ENCODE results near the gene SYCP2L. TPM values are rescaled to one million over a fixed set of nuclear protein-coding genes. Genes with fewer than 3 reads are reported as not detected.
"Not testable (repeated sequence)": the region's sequence is repeated elsewhere in the genome, so short reads cannot be mapped to it uniquely, and the experiment has no call there.

The SYCP2L gene
- total RNA-seq, 1 donor from 2014 or later: 1.3 TPM

DNA sequence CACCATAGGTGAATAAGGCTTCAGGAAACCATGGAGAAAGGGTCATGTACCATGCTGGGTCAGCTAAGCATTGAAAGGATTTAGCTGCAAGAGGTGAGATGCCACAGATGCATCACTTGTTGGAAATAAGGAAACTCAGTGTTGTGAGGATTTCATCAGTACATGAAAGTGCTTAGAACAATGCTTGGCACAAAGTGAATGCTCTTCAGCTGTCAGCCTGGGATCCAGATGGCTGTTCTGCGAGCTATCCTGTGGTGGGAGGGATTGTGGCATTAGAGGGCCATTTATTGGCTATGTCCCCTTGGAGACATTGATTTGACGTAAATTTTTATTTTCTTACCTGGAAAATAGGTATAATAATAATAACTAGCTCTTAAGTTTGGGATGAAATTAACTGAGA, 104.3 kb downstream of the SYCP2L start:
- ATAC-seq (no peak), DNase-seq (ENCODE audit: low spot score) (no peak)
- intact Hi-C loops (cut with DNase I): no loop called here

- intact Hi-C loops (cut with DNase I): no loop called here
- DNase-seq (ENCODE audit: low spot score) (no peak), ATAC-seq (no peak)
These were observed 107.0 kb downstream of the SYCP2L start for GRCh38 chr6:10993896-10994295.

DNA sequence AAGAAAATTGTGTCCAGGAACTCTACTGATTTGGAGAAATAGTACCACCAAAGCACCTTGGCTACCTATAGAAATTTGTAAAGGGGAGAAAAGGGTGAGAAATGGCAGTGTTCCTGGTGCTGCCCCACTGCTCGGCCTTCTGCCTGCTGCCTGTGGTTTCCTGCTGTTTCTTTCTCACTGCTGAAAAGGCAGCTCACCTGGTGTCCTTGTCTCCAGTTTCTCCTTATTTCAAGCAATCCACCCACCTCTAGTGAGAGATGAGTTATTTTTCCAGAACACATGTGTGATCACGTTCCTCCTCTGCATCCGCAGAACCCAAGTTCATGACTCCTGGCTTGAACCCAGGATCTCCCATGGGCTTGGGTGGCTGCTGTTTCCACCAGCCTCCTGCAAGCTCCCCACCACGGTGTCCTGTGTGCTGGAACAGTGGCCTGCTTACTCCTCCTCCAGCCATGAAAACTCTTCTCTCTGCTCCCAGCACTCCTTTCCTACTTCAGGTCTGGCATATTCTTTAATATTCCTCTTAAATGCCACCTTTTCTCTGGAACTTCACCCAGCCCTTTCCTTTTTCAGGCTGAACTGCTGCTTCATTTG, 108.4 kb downstream of the SYCP2L start:
- ATAC-seq (peak; percentile 67), DNase-seq (ENCODE audit: low spot score) (no peak)
- intact Hi-C loops (cut with DNase I): no loop called here

DNA sequence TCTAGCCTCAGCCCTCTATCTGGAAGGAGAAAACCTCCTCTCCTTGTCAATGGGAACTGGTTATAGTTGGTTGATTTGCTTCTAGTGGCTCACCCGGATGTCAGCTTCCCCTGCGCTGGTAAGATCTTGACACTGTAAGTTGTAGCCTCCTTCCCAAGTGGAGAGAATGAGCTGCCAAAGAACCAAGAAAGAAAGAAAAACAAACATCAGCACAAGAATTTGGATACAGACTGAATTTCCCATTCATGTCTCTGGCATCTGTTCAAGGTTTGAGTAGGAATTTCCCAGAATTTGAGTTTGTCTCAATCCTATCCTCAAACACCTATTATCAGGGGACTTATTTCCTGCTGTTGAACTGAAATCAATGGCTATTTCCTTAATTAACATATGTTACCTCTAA, 113.1 kb downstream of the SYCP2L start:
- peak; percentile 86 for ATAC-seq
- DNase-seq (ENCODE audit: low spot score): no peak
- intact Hi-C loops (cut with DNase I): no loop called here

DNA sequence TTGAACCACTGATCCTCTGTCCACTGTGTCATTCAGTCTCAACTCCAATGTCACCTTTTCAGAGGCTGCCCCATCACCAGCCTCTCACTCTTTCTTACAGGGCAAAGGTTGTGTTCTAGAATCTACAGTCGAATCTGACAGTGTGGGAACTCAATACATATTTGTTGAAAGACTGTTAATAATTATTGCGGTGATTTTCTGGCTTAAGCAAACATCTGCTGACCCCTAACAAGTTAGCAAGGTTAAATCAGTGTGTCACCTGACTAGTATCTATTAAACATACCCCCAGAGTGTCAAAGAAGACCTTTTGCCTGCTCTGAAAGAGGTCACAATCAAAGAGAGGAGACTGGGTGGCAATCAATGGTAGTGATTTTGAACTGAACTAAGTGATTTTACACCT, 115.3 kb downstream of the SYCP2L start:
- ATAC-seq (no peak), DNase-seq (ENCODE audit: low spot score) (no peak)
- intact Hi-C loops (cut with DNase I): no loop called here

- DNase-seq (ENCODE audit: low spot score); intact Hi-C loops (cut with DNase I); ATAC-seq: not testable (repeated sequence)
These were observed 116.4 kb downstream of the SYCP2L start for GRCh38 chr6:11003297-11003696.

- DNase-seq (ENCODE audit: low spot score): no peak
- intact Hi-C loops (cut with DNase I): no loop called here
- ATAC-seq: no peak
These were observed 119.2 kb downstream of the SYCP2L start for GRCh38 chr6:11006061-11006460.

- DNase-seq (ENCODE audit: low spot score) (no peak), ATAC-seq (no peak)
- intact Hi-C loops (cut with DNase I): no loop called here
These were observed 121.1 kb downstream of the SYCP2L start for GRCh38 chr6:11007715-11008608.

DNA sequence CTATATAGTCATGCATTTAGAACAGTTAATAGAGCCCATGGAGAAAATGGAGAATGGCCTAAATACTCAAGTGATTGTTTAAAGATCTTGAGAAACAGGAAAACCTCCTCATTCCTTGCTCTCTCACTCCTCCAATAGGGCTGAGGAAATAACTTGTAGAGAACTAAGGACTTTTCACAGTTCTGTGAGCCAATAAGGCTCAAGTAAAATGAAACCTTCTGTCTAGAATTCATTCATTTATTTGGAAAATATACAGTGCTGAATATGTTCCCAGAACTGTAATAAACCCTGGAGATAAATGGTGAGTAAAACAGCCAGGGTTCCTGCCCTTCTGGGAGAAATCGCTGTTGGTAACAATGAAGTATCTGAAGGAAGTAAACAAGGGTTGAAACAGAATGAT, 122.0 kb downstream of the SYCP2L start:
- DNase-seq (ENCODE audit: low spot score): no peak
- intact Hi-C loops (cut with DNase I): no loop called here
- no peak for ATAC-seq

DNA sequence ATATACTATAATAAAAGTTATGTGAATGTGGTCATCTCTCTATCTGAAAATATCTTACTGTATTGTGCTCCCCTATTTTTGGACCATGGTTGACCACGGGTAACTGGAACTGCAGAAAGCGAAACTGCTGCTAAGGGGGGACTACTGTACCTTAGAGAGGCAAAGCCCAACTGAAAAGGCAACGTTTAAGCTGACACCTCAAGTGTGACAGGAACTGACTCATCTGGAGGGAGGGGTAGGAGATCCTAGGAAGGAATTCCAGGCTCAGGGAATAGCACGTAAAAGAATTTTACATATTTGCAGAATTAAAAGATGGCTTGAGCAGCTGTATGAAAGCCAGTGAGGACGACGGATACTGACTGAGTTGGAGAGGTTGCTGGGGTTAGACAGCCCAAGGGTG, 122.5 kb downstream of the SYCP2L start:
- no peak for DNase-seq (ENCODE audit: low spot score)
- intact Hi-C loops (cut with DNase I): no loop called here
- ATAC-seq: no peak

DNA sequence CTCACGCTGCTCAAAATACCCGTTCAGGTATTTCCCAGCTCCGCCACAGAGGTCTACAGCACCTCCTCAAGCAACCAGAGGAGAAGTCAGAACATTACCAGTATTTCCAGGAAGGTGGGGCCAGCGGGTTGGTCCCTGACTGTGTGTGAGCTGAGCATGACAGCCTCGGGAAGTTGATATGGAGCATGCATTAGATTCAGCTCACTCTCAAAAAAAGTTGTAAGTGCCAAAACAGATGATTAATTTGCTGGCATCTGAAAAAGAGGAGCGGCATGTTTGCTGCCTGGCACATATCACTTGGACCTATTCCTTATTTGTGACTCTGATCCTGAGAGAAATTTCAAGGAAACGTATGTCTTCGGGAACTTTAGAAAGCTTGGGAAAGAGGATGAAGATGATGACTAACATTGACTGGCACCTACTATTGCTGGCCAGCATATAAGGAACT, 125.0 kb downstream of the SYCP2L start:
- ATAC-seq (no peak), DNase-seq (ENCODE audit: low spot score) (no peak)
- intact Hi-C loops (cut with DNase I): no loop called here

DNA sequence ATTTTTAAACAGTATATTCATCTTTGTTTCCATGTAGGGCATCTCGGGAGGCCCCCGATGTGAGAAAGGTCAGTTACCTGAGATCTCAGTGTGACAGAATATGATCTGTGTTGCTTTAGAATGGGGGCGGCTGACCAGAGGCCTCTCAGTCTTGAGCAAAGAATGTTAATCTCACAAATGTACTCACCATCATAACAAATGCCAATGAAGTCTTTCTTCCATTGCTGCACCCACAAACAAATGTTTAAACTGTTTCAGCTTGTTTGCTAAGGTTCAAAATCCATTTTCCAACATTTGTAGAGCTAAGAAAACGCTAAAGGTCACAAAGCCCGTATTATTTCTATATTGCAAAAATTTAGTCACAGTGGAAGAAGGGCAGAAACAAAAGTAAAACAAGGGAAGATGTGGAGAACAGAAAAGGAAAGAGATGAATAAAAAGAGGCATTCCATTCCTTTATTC, 125.5 kb downstream of the SYCP2L start:
- ATAC-seq (no peak), DNase-seq (ENCODE audit: low spot score) (no peak)
- intact Hi-C loops (cut with DNase I): no loop called here

DNA sequence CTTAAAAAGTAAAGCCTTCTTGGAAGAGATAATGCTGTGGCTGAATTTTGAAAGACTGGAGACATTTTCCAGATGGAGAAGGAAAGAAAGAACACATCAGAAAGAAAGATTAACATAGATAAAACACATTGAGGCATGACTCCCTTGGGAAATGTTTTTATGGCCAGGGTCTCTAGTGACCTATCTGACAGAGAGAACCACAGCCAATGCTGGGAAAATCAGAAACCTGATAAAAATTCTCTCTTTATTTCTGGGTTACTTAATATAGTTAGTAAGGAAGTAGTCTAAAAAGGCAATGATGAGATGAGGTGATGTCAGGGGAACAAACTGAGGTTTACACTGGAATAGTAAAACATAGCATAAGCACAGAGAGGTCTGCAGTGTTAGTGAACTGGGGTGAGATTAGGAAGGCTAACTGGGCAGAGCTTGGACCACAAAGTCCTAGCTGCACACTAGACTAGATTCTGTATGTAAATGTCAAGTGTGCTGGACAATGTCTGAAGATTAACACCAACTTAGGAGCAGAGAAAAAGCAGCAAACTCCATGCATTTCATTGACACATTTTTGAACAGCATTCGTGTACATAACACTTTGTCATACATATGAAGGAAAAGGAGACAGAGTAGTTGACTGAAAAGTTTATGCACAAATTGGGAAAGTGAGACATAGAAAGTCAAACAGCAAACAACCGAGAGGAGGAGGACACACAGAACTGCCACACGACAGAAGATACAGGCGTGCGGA, 126.3 kb downstream of the SYCP2L start:
- intact Hi-C loops (cut with DNase I): no loop called here
- DNase-seq (ENCODE audit: low spot score) (no peak), ATAC-seq (no peak)

- DNase-seq (ENCODE audit: low spot score) (no peak), ATAC-seq (no peak)
- intact Hi-C loops (cut with DNase I): no loop called here
These were observed 126.8 kb downstream of the SYCP2L start for GRCh38 chr6:11013721-11014070.

GRCh38 chr6:11015102-11015501, 128.2 kb downstream of the SYCP2L start:
- ATAC-seq (no peak), DNase-seq (ENCODE audit: low spot score) (no peak)
- intact Hi-C loops (cut with DNase I): no loop called here

DNA sequence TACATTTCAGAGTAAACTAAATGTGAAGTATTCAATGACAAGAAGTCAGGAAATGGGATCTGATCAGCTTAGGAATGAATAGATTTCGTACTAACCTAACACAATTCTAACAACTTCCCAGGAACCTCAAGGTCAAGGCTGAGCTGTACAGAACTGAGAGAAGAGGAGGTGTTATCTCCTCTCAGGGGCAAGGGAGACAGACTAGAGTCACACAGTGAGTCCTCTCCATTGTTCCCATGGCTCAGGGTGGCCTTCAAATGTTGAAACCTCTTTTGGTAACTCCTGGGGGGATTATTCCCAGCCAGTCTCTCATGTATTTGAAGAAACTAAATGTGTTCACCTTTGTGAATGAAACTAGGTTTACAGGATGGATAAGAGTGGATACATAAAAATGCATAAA, 129.6 kb downstream of the SYCP2L start:
- intact Hi-C loops (cut with DNase I): no loop called here

DNA sequence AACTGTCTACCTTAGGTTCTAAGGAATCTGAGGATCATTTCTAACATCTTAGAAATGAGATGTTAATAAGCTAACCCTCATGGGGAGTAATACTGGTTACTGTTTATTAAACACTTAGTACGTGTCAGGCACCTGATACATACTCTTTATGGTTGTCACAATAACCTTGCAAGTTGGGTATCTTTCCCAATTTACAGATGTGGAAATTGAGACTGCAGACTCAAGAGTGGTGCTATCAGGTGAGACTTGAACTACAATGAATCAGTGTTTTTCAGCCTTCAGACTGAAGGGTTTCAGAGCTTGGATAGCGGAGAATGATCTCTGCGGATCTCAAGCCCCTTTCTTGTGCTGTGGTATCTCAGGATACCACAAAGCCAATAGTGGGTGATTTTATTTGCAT, 130.2 kb downstream of the SYCP2L start:
- ATAC-seq: no peak
- no peak for DNase-seq (ENCODE audit: low spot score)
- intact Hi-C loops (cut with DNase I): no loop called here

More for the DNA sequence above, 129.6 kb downstream of the SYCP2L start:
- ATAC-seq: no peak
- DNase-seq (ENCODE audit: low spot score): no peak

- no peak for ATAC-seq
- intact Hi-C loops (cut with DNase I): no loop called here
These were observed 131.4 kb downstream of the SYCP2L start for GRCh38 chr6:11018225-11018624.

GRCh38 chr6:11021003-11021402, 134.2 kb downstream of the SYCP2L start:
- intact Hi-C loops (cut with DNase I): no loop called here
- DNase-seq (ENCODE audit: low spot score) (no peak), ATAC-seq (peak; percentile 46)

More at GRCh38 chr6:11018225-11018624, 131.4 kb downstream of the SYCP2L start:
- no peak for DNase-seq (ENCODE audit: low spot score)

DNA sequence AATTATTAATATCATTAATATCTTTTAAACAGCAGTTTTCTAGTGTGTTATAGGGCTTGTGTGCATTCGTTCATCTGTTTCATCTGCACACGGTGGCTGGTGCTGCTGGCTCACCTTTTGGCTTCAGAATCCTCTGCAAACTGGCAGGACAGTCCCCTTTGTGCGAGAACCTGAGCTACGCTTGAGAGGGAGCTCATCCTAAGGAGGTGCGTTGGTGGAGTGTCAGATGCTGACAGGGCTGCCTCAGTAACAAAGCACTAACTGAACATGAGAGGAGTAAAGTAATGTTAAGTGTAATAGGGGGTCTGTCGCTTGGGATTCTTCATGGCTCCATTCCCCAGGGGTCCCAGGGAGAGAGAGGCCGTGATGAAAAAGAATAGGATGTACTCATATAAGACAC, 134.9 kb downstream of the SYCP2L start:
- DNase-seq (ENCODE audit: low spot score) (no peak), ATAC-seq (peak; percentile 6)
- intact Hi-C loops (cut with DNase I): no loop called here
